ENCODE data around the gene MYPN.

DNA sequence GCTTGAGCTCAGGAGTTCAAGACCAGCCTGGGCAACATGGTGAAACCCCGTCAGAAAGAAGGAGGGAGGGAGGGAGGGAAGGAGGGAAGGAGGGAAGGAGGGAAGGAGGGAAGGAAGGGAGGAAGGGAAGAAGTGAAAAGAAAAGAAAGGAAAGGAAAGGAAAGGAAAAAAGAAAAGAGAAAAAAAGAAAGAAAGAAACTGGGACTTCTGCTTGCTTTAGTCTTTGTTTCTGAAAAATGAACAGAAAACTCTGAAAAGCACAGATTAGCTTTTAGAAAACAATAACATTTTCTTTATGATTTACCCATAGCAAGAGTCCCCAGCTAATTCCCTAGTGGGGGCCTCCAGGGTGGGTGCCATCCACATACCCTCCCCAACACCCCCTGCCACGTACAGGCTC is 75.8 kb downstream of the MYPN start:
- TF ChIP-seq, protein P1, sequence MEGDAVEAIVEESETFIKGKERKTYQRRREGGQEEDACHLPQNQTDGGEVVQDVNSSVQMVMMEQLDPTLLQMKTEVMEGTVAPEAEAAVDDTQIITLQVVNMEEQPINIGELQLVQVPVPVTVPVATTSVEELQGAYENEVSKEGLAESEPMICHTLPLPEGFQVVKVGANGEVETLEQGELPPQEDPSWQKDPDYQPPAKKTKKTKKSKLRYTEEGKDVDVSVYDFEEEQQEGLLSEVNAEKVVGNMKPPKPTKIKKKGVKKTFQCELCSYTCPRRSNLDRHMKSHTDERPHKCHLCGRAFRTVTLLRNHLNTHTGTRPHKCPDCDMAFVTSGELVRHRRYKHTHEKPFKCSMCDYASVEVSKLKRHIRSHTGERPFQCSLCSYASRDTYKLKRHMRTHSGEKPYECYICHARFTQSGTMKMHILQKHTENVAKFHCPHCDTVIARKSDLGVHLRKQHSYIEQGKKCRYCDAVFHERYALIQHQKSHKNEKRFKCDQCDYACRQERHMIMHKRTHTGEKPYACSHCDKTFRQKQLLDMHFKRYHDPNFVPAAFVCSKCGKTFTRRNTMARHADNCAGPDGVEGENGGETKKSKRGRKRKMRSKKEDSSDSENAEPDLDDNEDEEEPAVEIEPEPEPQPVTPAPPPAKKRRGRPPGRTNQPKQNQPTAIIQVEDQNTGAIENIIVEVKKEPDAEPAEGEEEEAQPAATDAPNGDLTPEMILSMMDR (IDR thresholded peaks at IDR 0.05; ENCODE audit: poor library complexity): no peak
- TF ChIP-seq EZH2phosphoT487 (IDR thresholded peaks at IDR 0.05; ENCODE audit: low read depth, severe bottlenecking, unreplicated experiment): no peak

Data from hepatocyte (in vitro differentiated cells).